Erythroblast (primary cell): ENCODE data around the gene MYCT1.

Source experiments
- GATA1 ChIP-seq: IDR thresholded peaks from 2 replicates; pipeline ENCODE4 v1.6.1; 2011; ENCODE audit warnings: low read depth, mild to moderate bottlenecking, control low read depth, low read length, moderate library complexity
- POLR2A ChIP-seq: IDR thresholded peaks from 2 replicates; pipeline ENCODE4 v1.6.1; 2011; ENCODE audit warnings: mild to moderate bottlenecking, low read length

- TF ChIP-seq POLR2A (no peak), GATA1 (no peak)
Observed at GRCh38 chr6:152749336-152749735, 51.6 kb downstream of the MYCT1 start.
